HG03354 (cell line): Measurements from ENCODE around the gene IGF2R.
A peak's percentile ranks its signal among the peaks of the same experiment; 100 is the strongest.
"Not testable (repeated sequence)": the region's sequence is repeated elsewhere in the genome, so short reads cannot be mapped to it uniquely, and the experiment has no call there.

Source experiments
- ATAC-seq: cut with Tn5 transposase; IDR thresholded peaks from one replicate; pipeline ENCODE4 v1.9.1; 2021; ENCODE audit warnings: mild to moderate bottlenecking; ENCODE audit not compliant: unreplicated experiment, poor library complexity, severe bottlenecking

The IGF2R gene

GRCh38 chr6:159948199-159948598, 20.7 kb upstream of the IGF2R start:
- ATAC-seq: no peak

- no peak for ATAC-seq
Measured at GRCh38 chr6:159951772-159952171, 17.1 kb upstream of the IGF2R start.

GRCh38 chr6:159952289-159953005, 16.4 kb upstream of the IGF2R start:
- ATAC-seq: no peak

- no peak for ATAC-seq
Measured at GRCh38 chr6:159953091-159953601, 15.7 kb upstream of the IGF2R start.

GRCh38 chr6:159955945-159956361, 12.9 kb upstream of the IGF2R start:
- ATAC-seq: no peak

- ATAC-seq: no peak
Measured at GRCh38 chr6:159957071-159957673, 11.7 kb upstream of the IGF2R start.

GRCh38 chr6:159959165-159959975, 9.5 kb upstream of the IGF2R start:
- peak; percentile 80 for ATAC-seq

GRCh38 chr6:159959976-159960384, 8.9 kb upstream of the IGF2R start:
- ATAC-seq: no peak

- ATAC-seq: no peak
Measured at GRCh38 chr6:159960485-159960884, 8.4 kb upstream of the IGF2R start.

- ATAC-seq: no peak
Measured at GRCh38 chr6:159961528-159961927, 7.4 kb upstream of the IGF2R start.

- ATAC-seq: no peak
Measured at GRCh38 chr6:159963111-159963510, 5.8 kb upstream of the IGF2R start.

- ATAC-seq: no peak
Measured at GRCh38 chr6:159964046-159964445, 4.8 kb upstream of the IGF2R start.

GRCh38 chr6:159966339-159966738, 2.5 kb upstream of the IGF2R start:
- no peak for ATAC-seq

GRCh38 chr6:159966981-159967380, 1.9 kb upstream of the IGF2R start:
- no peak for ATAC-seq

GRCh38 chr6:159967621-159968020, 1.3 kb upstream of the IGF2R start:
- not testable (repeated sequence) for ATAC-seq

- ATAC-seq: peak; percentile 37
Measured at GRCh38 chr6:159969204-159969912, 476 bp downstream of the IGF2R start.

GRCh38 chr6:159969921-159970320, 1.0 kb downstream of the IGF2R start:
- ATAC-seq: peak; percentile 37

- ATAC-seq: no peak
Measured at GRCh38 chr6:159970659-159971063, 1.8 kb downstream of the IGF2R start.

GRCh38 chr6:159971341-159972178, 2.7 kb downstream of the IGF2R start:
- ATAC-seq: no peak
